Panc1 (cell line): ENCODE data around the gene ERO1B. TPM values are rescaled to one million over a fixed set of nuclear protein-coding genes. Genes with fewer than 3 reads are reported as not detected.
A peak's percentile ranks its signal among the peaks of the same experiment; 100 is the strongest.

Experiments
- ATAC-seq: fragments of 200-7000 bp; cut with Tn5 transposase; 2 replicates; pipeline ENCODE4 v1.9.1; 2020; ENCODE audit warnings: mild to moderate bottlenecking, moderate library complexity
- BruUV-seq: library from RNA; stranded (reverse); fragments of 400-500 nt; replicated peaks from 2 replicates; lab custom pipeline; 2021; lab: Mats Ljungman, UMichigan
- CTCF ChIA-PET: fragments of 300-600 bp; sonication (Branson Sonifier 250); formaldehyde crosslinking; loops from one replicate; lab custom pipeline; 2022; ENCODE audit warnings: antibody characterized with exemption; lab: Charles Lee
- POLR2A ChIA-PET: fragments of 300-600 bp; sonication (Branson Sonifier 250); formaldehyde crosslinking; loops from one replicate; lab custom pipeline; 2022; ENCODE audit warnings: antibody characterized with exemption; lab: Charles Lee
- DNase-seq: peaks from one replicate; pipeline ENCODE4 v3.0.0-alpha.2; 2010; ENCODE audit warnings: low read depth, low spot score
- H3K27ac ChIP-seq: 2 replicates; pipeline ENCODE4 v1.5.1; 2011; ENCODE audit warnings: mild to moderate bottlenecking, low read length, inconsistent platforms
- H3K27me3 ChIP-seq: fragments of 200-500 bp; sonication (Bioruptor generic); 2 replicates; pipeline ENCODE4 v1.6.0; 2014; ENCODE audit warnings: low read length, inconsistent platforms; ENCODE audit not compliant: control insufficient read depth, insufficient read depth
- H3K36me3 ChIP-seq: fragments of 200-500 bp; sonication (Bioruptor generic); 2 replicates; pipeline ENCODE4 v1.5.1; 2014; ENCODE audit warnings: inconsistent platforms, mild to moderate bottlenecking, low read length, moderate library complexity; ENCODE audit not compliant: control insufficient read depth, insufficient read depth
- H3K4me1 ChIP-seq: 2 replicates; pipeline ENCODE4 v1.5.1; 2011; ENCODE audit warnings: inconsistent platforms, mild to moderate bottlenecking, low read length, moderate library complexity; ENCODE audit not compliant: control insufficient read depth, insufficient read depth
- H3K4me3 ChIP-seq, 2 experiments: 2 replicates each; pipeline ENCODE4 v1.5.1; 2011 to 2012; ENCODE audit warnings: low read depth in 2 of 2, low read length in 2 of 2, mild to moderate bottlenecking in 2 of 2, inconsistent platforms in 1 of 2, moderate library complexity in 1 of 2
- H3K9me3 ChIP-seq: fragments of 200-500 bp; sonication (Bioruptor generic); 2 replicates; pipeline ENCODE4 v1.5.1; 2014; ENCODE audit warnings: low read depth, mild to moderate bottlenecking, inconsistent platforms, low read length, moderate library complexity; ENCODE audit not compliant: control insufficient read depth, insufficient read depth
- POLR2AphosphoS5 ChIP-seq: IDR thresholded peaks from 2 replicates; pipeline ENCODE4 v1.6.1; 2012; ENCODE audit warnings: mild to moderate bottlenecking, low read depth, low read length, moderate library complexity
- SIN3A ChIP-seq: IDR thresholded peaks from 2 replicates; pipeline ENCODE4 v1.6.1; 2012; ENCODE audit warnings: low read depth, mild to moderate bottlenecking, low read length, moderate library complexity, borderline replicate concordance; ENCODE audit not compliant: insufficient read depth
- TCF7L2 ChIP-seq: IDR thresholded peaks from 2 replicates; pipeline ENCODE4 v1.6.1; 2011; ENCODE audit warnings: mild to moderate bottlenecking, low read depth, low read length, inconsistent platforms
- in situ Hi-C: cut with HindIII; loops from 2 replicates; pipeline ENCODE4 v1.10.0; 2016; ENCODE audit warnings: low sequenced_read_pairs, low pct_unique_long_range_greater_than_20kb
- intact Hi-C: fragments of 100-400 bp; cut with micrococcal nuclease; formaldehyde crosslinking; loops from one replicate; pipeline ENCODE4 v1.10.0; 2022; ENCODE audit not compliant: unreplicated experiment
- total RNA-seq: library from RNA; stranded (reverse); gene quantifications from one replicate; pipeline ENCODE4 v1.2.1, GENCODE V29; 2021; ENCODE audit not compliant: unreplicated experiment
- TF ChIP-seq, protein P1 (sequence below), 2 experiments: IDR thresholded peaks; 2 replicates each; pipeline ENCODE4 v1.6.1; 2011 to 2012; ENCODE audit warnings: low read depth in 2 of 2, control low read depth in 1 of 2, low read length in 1 of 2, mild to moderate bottlenecking in 1 of 2, moderate library complexity in 1 of 2; ENCODE audit not compliant: insufficient read depth in 1 of 2
- TF ChIP-seq, protein P2 (sequence below): fragments of 450-650 bp; IDR thresholded peaks from 2 replicates; pipeline ENCODE4 v1.5.1; 2017; ENCODE audit warnings: mild to moderate bottlenecking

The ERO1B gene
- total RNA-seq, 1 experiment from 2014 or later: 19.9 TPM

DNA sequence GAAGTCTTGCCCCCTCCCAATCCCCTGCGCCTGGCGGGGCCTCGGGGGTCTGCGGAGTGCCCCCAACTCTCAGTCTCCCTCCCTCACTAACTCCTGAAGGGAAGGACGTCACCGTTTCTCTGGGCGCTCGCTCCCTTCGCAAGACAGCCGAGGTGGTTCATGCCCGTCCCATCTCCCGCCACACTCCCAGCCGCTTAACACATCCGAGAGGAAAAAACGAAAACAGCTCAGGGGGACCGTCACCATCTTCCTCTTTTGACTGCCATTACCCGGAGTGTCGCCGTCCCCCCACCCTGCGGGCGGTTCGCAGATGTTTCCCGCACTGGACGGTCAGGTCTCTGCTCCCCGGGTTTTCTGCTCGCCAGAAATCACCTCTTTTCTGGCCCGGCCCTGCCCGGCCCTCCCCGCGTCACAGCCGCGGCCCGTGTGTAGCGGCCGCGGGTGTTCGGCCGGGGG, 532 bp downstream of the ERO1B start:
- Histone ChIP-seq H3K9me3 (no peaks in the 10 kb centered on the region), H3K4me3 (peak overlapping the region; percentile 80 to 93), H3K4me1 (peaks cover 28% of the 10 kb centered on the region), H3K27ac (peak overlapping the region; percentile 81), H3K36me3 (no peaks in the 10 kb centered on the region), H3K27me3 (peaks cover 2% of the 10 kb centered on the region; the same call in 1 of the 2 replicates)
- ATAC-seq (peak; percentile 72), DNase-seq (no peak)
- in situ Hi-C loops (no loop called here), intact Hi-C loops (loop anchor here (10.0 kb wide), 2 partner anchors 114 to 176 kb away; partner anchors contain the start of gene EDARADD)
- POLR2A ChIA-PET: no interaction called here
- CTCF ChIA-PET: no interaction called here
- TF ChIP-seq POLR2AphosphoS5 (no peak), TCF7L2 (no peak), SIN3A (0 out of 2 replicates have a peak, but pooled peaks have one; percentile 43)
- TSS peak; percentile 71 for BruUV-seq

- no peaks in the 10 kb centered on the region for H3K36me3 ChIP-seq
- DNase-seq (no peak), ATAC-seq (peak; percentile 8; the same call in 1 of the 2 replicates)
- in situ Hi-C loops (no loop called here), intact Hi-C loops (loop anchor here (10.0 kb wide), 2 partner anchors 114 to 176 kb away; partner anchors contain the start of gene EDARADD)
- BruUV-seq: no TSS peak
- no peaks in the 10 kb centered on the region for H3K9me3 ChIP-seq
- ChIA-PET POLR2A (no interaction called here), CTCF (no interaction called here)
- peak overlapping the region; percentile 80 to 93 for H3K4me3 ChIP-seq
- peak overlapping the region; percentile 81 for H3K27ac ChIP-seq
- H3K4me1 ChIP-seq: peaks cover 28% of the 10 kb centered on the region
- TF ChIP-seq TCF7L2: no peak
- TF ChIP-seq, protein P1, sequence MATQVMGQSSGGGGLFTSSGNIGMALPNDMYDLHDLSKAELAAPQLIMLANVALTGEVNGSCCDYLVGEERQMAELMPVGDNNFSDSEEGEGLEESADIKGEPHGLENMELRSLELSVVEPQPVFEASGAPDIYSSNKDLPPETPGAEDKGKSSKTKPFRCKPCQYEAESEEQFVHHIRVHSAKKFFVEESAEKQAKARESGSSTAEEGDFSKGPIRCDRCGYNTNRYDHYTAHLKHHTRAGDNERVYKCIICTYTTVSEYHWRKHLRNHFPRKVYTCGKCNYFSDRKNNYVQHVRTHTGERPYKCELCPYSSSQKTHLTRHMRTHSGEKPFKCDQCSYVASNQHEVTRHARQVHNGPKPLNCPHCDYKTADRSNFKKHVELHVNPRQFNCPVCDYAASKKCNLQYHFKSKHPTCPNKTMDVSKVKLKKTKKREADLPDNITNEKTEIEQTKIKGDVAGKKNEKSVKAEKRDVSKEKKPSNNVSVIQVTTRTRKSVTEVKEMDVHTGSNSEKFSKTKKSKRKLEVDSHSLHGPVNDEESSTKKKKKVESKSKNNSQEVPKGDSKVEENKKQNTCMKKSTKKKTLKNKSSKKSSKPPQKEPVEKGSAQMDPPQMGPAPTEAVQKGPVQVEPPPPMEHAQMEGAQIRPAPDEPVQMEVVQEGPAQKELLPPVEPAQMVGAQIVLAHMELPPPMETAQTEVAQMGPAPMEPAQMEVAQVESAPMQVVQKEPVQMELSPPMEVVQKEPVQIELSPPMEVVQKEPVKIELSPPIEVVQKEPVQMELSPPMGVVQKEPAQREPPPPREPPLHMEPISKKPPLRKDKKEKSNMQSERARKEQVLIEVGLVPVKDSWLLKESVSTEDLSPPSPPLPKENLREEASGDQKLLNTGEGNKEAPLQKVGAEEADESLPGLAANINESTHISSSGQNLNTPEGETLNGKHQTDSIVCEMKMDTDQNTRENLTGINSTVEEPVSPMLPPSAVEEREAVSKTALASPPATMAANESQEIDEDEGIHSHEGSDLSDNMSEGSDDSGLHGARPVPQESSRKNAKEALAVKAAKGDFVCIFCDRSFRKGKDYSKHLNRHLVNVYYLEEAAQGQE (IDR thresholded peaks at IDR 0.05; ENCODE audit: insufficient read depth in 1 of 2, low read depth in 2 of 2, low read length in 1 of 2): no peak
- TF ChIP-seq, protein P2, sequence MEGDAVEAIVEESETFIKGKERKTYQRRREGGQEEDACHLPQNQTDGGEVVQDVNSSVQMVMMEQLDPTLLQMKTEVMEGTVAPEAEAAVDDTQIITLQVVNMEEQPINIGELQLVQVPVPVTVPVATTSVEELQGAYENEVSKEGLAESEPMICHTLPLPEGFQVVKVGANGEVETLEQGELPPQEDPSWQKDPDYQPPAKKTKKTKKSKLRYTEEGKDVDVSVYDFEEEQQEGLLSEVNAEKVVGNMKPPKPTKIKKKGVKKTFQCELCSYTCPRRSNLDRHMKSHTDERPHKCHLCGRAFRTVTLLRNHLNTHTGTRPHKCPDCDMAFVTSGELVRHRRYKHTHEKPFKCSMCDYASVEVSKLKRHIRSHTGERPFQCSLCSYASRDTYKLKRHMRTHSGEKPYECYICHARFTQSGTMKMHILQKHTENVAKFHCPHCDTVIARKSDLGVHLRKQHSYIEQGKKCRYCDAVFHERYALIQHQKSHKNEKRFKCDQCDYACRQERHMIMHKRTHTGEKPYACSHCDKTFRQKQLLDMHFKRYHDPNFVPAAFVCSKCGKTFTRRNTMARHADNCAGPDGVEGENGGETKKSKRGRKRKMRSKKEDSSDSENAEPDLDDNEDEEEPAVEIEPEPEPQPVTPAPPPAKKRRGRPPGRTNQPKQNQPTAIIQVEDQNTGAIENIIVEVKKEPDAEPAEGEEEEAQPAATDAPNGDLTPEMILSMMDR: no peak
- no peak for TF ChIP-seq POLR2AphosphoS5
- no peak for TF ChIP-seq SIN3A
- H3K27me3 ChIP-seq: peaks cover 2% of the 10 kb centered on the region; the same call in 1 of the 2 replicates
Observed at GRCh38 chr1:236280438-236281197, 1.1 kb downstream of the ERO1B start.
